ENCODE data around the gene BAIAP2. TPM values are rescaled to one million over a fixed set of nuclear protein-coding genes. Genes with fewer than 3 reads are reported as not detected.

Gene BAIAP2
- polyA plus RNA-seq, 1 donor from 2014 or later = 17.5 TPM

- H4K20me1 ChIP-seq (ENCODE audit: insufficient read depth) = no peaks in the 10 kb centered on the region
Observed at GRCh38 chr17:81021531-81022343, 13.2 kb upstream of the BAIAP2 start.

GRCh38 chr17:81022344-81022676 lies 12.6 kb upstream of the BAIAP2 start:
- no peaks in the 10 kb centered on the region for H3K36me3 ChIP-seq (ENCODE audit: insufficient read depth, low read length)
- H2AFZ ChIP-seq (ENCODE audit: low read depth, low read length) = no peak overlapping the region
- H3K79me2 ChIP-seq (replicated peaks; ENCODE audit: insufficient read depth, low read length) = no peaks in the 10 kb centered on the region
- no peak overlapping the region for H3K27ac ChIP-seq (ENCODE audit: low read length)
- no peaks in the 10 kb centered on the region for H3K9me2 ChIP-seq (ENCODE audit: insufficient read depth, low read length)
- no peak overlapping the region for H3K9ac ChIP-seq (ENCODE audit: low read length)
- no peaks in the 10 kb centered on the region for H3F3A ChIP-seq (ENCODE audit: insufficient read depth, low read length, poor library complexity, severe bottlenecking)
- TF ChIP-seq, protein P1, sequence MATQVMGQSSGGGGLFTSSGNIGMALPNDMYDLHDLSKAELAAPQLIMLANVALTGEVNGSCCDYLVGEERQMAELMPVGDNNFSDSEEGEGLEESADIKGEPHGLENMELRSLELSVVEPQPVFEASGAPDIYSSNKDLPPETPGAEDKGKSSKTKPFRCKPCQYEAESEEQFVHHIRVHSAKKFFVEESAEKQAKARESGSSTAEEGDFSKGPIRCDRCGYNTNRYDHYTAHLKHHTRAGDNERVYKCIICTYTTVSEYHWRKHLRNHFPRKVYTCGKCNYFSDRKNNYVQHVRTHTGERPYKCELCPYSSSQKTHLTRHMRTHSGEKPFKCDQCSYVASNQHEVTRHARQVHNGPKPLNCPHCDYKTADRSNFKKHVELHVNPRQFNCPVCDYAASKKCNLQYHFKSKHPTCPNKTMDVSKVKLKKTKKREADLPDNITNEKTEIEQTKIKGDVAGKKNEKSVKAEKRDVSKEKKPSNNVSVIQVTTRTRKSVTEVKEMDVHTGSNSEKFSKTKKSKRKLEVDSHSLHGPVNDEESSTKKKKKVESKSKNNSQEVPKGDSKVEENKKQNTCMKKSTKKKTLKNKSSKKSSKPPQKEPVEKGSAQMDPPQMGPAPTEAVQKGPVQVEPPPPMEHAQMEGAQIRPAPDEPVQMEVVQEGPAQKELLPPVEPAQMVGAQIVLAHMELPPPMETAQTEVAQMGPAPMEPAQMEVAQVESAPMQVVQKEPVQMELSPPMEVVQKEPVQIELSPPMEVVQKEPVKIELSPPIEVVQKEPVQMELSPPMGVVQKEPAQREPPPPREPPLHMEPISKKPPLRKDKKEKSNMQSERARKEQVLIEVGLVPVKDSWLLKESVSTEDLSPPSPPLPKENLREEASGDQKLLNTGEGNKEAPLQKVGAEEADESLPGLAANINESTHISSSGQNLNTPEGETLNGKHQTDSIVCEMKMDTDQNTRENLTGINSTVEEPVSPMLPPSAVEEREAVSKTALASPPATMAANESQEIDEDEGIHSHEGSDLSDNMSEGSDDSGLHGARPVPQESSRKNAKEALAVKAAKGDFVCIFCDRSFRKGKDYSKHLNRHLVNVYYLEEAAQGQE (IDR thresholded peaks at IDR 0.05; ENCODE audit: borderline replicate concordance) = no peak
- TF ChIP-seq MXI1 (conservative IDR thresholded peaks at IDR 0.05; ENCODE audit: poor library complexity, severe bottlenecking) (no peak), POLR2AphosphoS5 (IDR thresholded peaks at IDR 0.05) (no peak), EZH2 (IDR thresholded peaks at IDR 0.05; ENCODE audit: borderline replicate concordance, insufficient read depth, low read length, poor library complexity, severe bottlenecking) (no peak), SMC3 (conservative IDR thresholded peaks at IDR 0.05; ENCODE audit: poor library complexity) (no peak), EP300 (conservative IDR thresholded peaks at IDR 0.05; ENCODE audit: poor library complexity, severe bottlenecking) (no peak), TAF1 (IDR thresholded peaks at IDR 0.05; ENCODE audit: low read depth) (no peak), RAD21 (conservative IDR thresholded peaks at IDR 0.05) (no peak)
- TF ChIP-seq, protein P2, sequence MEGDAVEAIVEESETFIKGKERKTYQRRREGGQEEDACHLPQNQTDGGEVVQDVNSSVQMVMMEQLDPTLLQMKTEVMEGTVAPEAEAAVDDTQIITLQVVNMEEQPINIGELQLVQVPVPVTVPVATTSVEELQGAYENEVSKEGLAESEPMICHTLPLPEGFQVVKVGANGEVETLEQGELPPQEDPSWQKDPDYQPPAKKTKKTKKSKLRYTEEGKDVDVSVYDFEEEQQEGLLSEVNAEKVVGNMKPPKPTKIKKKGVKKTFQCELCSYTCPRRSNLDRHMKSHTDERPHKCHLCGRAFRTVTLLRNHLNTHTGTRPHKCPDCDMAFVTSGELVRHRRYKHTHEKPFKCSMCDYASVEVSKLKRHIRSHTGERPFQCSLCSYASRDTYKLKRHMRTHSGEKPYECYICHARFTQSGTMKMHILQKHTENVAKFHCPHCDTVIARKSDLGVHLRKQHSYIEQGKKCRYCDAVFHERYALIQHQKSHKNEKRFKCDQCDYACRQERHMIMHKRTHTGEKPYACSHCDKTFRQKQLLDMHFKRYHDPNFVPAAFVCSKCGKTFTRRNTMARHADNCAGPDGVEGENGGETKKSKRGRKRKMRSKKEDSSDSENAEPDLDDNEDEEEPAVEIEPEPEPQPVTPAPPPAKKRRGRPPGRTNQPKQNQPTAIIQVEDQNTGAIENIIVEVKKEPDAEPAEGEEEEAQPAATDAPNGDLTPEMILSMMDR (IDR thresholded peaks at IDR 0.05; ENCODE audit: poor library complexity, severe bottlenecking) = no peak
- no peak overlapping the region for H3K4me2 ChIP-seq (ENCODE audit: low read length)
- no peaks in the 10 kb centered on the region for H3K27me3 ChIP-seq (ENCODE audit: insufficient read depth, low read depth, low read length)
- no peaks in the 10 kb centered on the region for H3K9me3 ChIP-seq (ENCODE audit: low read length)
- no peak overlapping the region for H3K4me3 ChIP-seq (ENCODE audit: low read length)
- H4K20me1 ChIP-seq (ENCODE audit: insufficient read depth) = no peaks in the 10 kb centered on the region

More at GRCh38 chr17:81021531-81022343, 13.2 kb upstream of the BAIAP2 start:
- no peaks in the 10 kb centered on the region for H3K9me3 ChIP-seq (ENCODE audit: low read length)
- H3F3A ChIP-seq (ENCODE audit: insufficient read depth, low read length, poor library complexity, severe bottlenecking) = no peaks in the 10 kb centered on the region
- H3K27me3 ChIP-seq (ENCODE audit: insufficient read depth, low read depth, low read length) = no peaks in the 10 kb centered on the region
- no peak overlapping the region for H3K27ac ChIP-seq (ENCODE audit: low read length)
- H3K9me2 ChIP-seq (ENCODE audit: insufficient read depth, low read length) = no peaks in the 10 kb centered on the region
- no peak overlapping the region for H3K4me2 ChIP-seq (ENCODE audit: low read length)
- H2AFZ ChIP-seq (ENCODE audit: low read depth, low read length) = no peak overlapping the region
- H3K79me2 ChIP-seq (replicated peaks; ENCODE audit: insufficient read depth, low read length) = no peaks in the 10 kb centered on the region
- TF ChIP-seq POLR2AphosphoS5 (IDR thresholded peaks at IDR 0.05) (no peak), SMC3 (conservative IDR thresholded peaks at IDR 0.05; ENCODE audit: poor library complexity) (no peak), RAD21 (conservative IDR thresholded peaks at IDR 0.05) (no peak), EZH2 (IDR thresholded peaks at IDR 0.05; ENCODE audit: borderline replicate concordance, insufficient read depth, low read length, poor library complexity, severe bottlenecking) (no peak), MXI1 (conservative IDR thresholded peaks at IDR 0.05; ENCODE audit: poor library complexity, severe bottlenecking) (no peak)
- TF ChIP-seq, protein P1 (IDR thresholded peaks at IDR 0.05; ENCODE audit: borderline replicate concordance) = no peak
- H3K9ac ChIP-seq (ENCODE audit: low read length) = no peak overlapping the region
- no peaks in the 10 kb centered on the region for H3K36me3 ChIP-seq (ENCODE audit: insufficient read depth, low read length)
- H3K4me3 ChIP-seq (ENCODE audit: low read length) = no peak overlapping the region
